Right forelimb (tissue), 1 donor: ENCODE measurements around the gene ZNF862.
"Not testable (repeated sequence)": the region's sequence is repeated elsewhere in the genome, so short reads cannot be mapped to it uniquely, and the experiment has no call there.

ENCODE experiments used
- DNase-seq: peaks from one replicate; pipeline ENCODE4 v3.0.0-alpha.2; 2018

The ZNF862 gene

GRCh38 chr7:149825567-149826343, 12.4 kb upstream of the ZNF862 start:
- no peak for DNase-seq

- no peak for DNase-seq
Observed at GRCh38 chr7:149826344-149827088, 11.7 kb upstream of the ZNF862 start.

- no peak for DNase-seq
Observed at GRCh38 chr7:149827089-149827981, 10.8 kb upstream of the ZNF862 start.

- DNase-seq: no peak
Observed at GRCh38 chr7:149828357-149829309, 9.5 kb upstream of the ZNF862 start.

GRCh38 chr7:149830527-149830926, 7.6 kb upstream of the ZNF862 start:
- DNase-seq: not testable (repeated sequence)

GRCh38 chr7:149830997-149831740, 7.0 kb upstream of the ZNF862 start:
- DNase-seq: no peak

GRCh38 chr7:149831741-149832219, 6.4 kb upstream of the ZNF862 start:
- no peak for DNase-seq

GRCh38 chr7:149832332-149833041, 5.7 kb upstream of the ZNF862 start:
- no peak for DNase-seq

- DNase-seq: no peak
Observed at GRCh38 chr7:149833495-149834130, 4.6 kb upstream of the ZNF862 start.

GRCh38 chr7:149834601-149835000, 3.6 kb upstream of the ZNF862 start:
- no peak for DNase-seq

- DNase-seq: no peak
Observed at GRCh38 chr7:149836434-149836833, 1.7 kb upstream of the ZNF862 start.

GRCh38 chr7:149837564-149838223, 481 bp upstream of the ZNF862 start:
- DNase-seq: no peak

- DNase-seq: no peak
Observed at GRCh38 chr7:149838992-149839408, 825 bp downstream of the ZNF862 start.

GRCh38 chr7:149839933-149840332, 1.8 kb downstream of the ZNF862 start:
- DNase-seq: no peak

GRCh38 chr7:149843566-149843965, 5.4 kb downstream of the ZNF862 start:
- no peak for DNase-seq

GRCh38 chr7:149844445-149844844, 6.3 kb downstream of the ZNF862 start:
- DNase-seq: no peak

GRCh38 chr7:149845257-149845980, 7.2 kb downstream of the ZNF862 start:
- DNase-seq: no peak

- no peak for DNase-seq
Observed at GRCh38 chr7:149846021-149846420, 7.8 kb downstream of the ZNF862 start.
